Mononuclear cell (primary cell): ENCODE measurements around the gene SLC25A48. TPM values are rescaled to one million over a fixed set of nuclear protein-coding genes. Genes with fewer than 3 reads are reported as not detected.

ENCODE experiments used
- H3K27me3 ChIP-seq: 2 replicates; pipeline ENCODE4 v1.6.0; 2011; ENCODE audit warnings: low read length, control low read depth; ENCODE audit not compliant: insufficient read depth
- H3K4me1 ChIP-seq: 2 replicates; pipeline ENCODE4 v1.5.1; 2011; ENCODE audit warnings: mild to moderate bottlenecking, low read length, control low read depth; ENCODE audit not compliant: insufficient read depth
- H3K4me3 ChIP-seq: 2 replicates; pipeline ENCODE4 v1.5.1; 2011; ENCODE audit warnings: mild to moderate bottlenecking, low read length, moderate library complexity
- H3K9me3 ChIP-seq: 2 replicates; pipeline ENCODE4 v1.5.1; 2011; ENCODE audit warnings: low read depth, mild to moderate bottlenecking, control low read depth, low read length
- total RNA-seq: library from RNA; depleted of rRNA; stranded (reverse); fragments of >200 nt; gene quantifications from one replicate; pipeline ENCODE4 v1.2.3, GENCODE V29; 2012

The SLC25A48 gene
- total RNA-seq, 1 donor = not detected

DNA sequence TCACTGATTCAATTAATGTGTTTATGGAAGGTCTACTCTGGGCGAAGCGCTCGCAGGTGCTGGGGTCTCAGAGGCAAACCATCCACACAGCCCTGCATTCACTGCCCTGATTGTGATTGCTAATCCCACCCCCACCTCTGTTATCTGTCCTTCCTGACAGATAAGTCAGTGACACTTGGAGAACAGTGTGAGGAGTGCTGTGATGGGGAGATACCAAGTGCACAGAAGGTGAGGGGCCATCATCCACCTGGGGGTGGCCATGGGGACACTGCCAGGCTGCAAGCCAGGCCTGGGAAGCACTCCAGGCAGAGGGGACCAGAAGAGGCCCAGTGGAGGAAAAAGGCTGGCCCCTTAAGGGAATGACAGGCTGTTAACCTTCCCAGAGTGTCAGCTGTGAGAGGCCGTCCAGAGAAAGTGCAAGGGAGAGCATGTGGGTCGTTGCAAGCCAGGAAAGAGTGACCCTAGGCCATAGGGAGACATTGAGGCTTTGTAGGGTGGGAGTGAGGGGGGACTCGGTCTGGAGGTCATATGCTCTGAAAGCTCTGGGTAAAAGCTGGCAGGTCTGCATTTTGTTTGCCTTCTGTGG, 43.2 kb downstream of the SLC25A48 start:
- Histone ChIP-seq H3K9me3 (no peaks in the 10 kb centered on the region), H3K4me3 (no peak overlapping the region), H3K27me3 (no peaks in the 10 kb centered on the region), H3K4me1 (no peaks in the 10 kb centered on the region)

GRCh38 chr5:135878156-135878620, 43.7 kb downstream of the SLC25A48 start:
- H3K4me3 ChIP-seq = no peak overlapping the region
- no peaks in the 10 kb centered on the region for H3K9me3 ChIP-seq
- H3K4me1 ChIP-seq = no peaks in the 10 kb centered on the region
- no peaks in the 10 kb centered on the region for H3K27me3 ChIP-seq

GRCh38 chr5:135879591-135879990, 45.1 kb downstream of the SLC25A48 start:
- Histone ChIP-seq H3K9me3 (no peaks in the 10 kb centered on the region), H3K4me3 (no peak overlapping the region), H3K27me3 (no peaks in the 10 kb centered on the region), H3K4me1 (no peaks in the 10 kb centered on the region)

DNA sequence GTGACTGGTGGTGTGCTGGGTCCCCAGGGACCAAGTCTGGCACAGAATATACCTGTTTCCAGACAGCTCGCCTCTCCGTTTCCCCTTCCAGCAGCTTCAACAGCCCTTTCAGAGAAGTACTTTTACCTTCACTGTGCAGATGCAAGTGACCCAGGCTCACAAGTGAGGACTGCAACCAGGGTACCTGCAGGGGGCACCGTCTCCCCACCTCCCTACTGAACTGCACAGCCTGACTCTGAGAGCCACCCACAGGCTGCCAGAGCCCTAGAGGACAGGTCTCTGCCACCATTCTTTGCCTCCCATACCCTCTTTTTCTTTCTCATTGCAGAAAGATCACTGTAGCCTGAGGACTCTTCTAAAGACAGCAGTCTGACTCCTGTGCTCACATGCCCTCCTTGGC, 45.8 kb downstream of the SLC25A48 start:
- Histone ChIP-seq H3K9me3 (no peaks in the 10 kb centered on the region), H3K4me3 (no peak overlapping the region), H3K27me3 (no peaks in the 10 kb centered on the region), H3K4me1 (no peaks in the 10 kb centered on the region)

- Histone ChIP-seq H3K4me3 (no peak overlapping the region), H3K27me3 (no peaks in the 10 kb centered on the region), H3K9me3 (no peaks in the 10 kb centered on the region), H3K4me1 (no peaks in the 10 kb centered on the region)
Measured at GRCh38 chr5:135880801-135881200, 46.3 kb downstream of the SLC25A48 start.

- H3K4me3 ChIP-seq = no peak overlapping the region
- no peaks in the 10 kb centered on the region for H3K9me3 ChIP-seq
- no peaks in the 10 kb centered on the region for H3K27me3 ChIP-seq
- H3K4me1 ChIP-seq = no peaks in the 10 kb centered on the region
Measured at GRCh38 chr5:135881244-135881643, 46.8 kb downstream of the SLC25A48 start.

GRCh38 chr5:135881819-135882218, 47.4 kb downstream of the SLC25A48 start:
- Histone ChIP-seq H3K4me3 (no peak overlapping the region), H3K4me1 (no peaks in the 10 kb centered on the region), H3K27me3 (no peaks in the 10 kb centered on the region), H3K9me3 (no peaks in the 10 kb centered on the region)

- Histone ChIP-seq H3K9me3 (no peaks in the 10 kb centered on the region), H3K27me3 (no peaks in the 10 kb centered on the region), H3K4me1 (peaks cover 4% of the 10 kb centered on the region), H3K4me3 (no peak overlapping the region)
Measured at GRCh38 chr5:135883026-135883425, 48.6 kb downstream of the SLC25A48 start.

GRCh38 chr5:135883441-135883840, 49.0 kb downstream of the SLC25A48 start:
- H3K4me1 ChIP-seq = peaks cover 4% of the 10 kb centered on the region
- H3K9me3 ChIP-seq = no peaks in the 10 kb centered on the region
- H3K27me3 ChIP-seq = no peaks in the 10 kb centered on the region
- H3K4me3 ChIP-seq = no peak overlapping the region

GRCh38 chr5:135885031-135885430, 50.6 kb downstream of the SLC25A48 start:
- H3K4me1 ChIP-seq = peaks cover 4% of the 10 kb centered on the region
- H3K27me3 ChIP-seq = no peaks in the 10 kb centered on the region
- H3K4me3 ChIP-seq = no peak overlapping the region
- H3K9me3 ChIP-seq = no peaks in the 10 kb centered on the region

DNA sequence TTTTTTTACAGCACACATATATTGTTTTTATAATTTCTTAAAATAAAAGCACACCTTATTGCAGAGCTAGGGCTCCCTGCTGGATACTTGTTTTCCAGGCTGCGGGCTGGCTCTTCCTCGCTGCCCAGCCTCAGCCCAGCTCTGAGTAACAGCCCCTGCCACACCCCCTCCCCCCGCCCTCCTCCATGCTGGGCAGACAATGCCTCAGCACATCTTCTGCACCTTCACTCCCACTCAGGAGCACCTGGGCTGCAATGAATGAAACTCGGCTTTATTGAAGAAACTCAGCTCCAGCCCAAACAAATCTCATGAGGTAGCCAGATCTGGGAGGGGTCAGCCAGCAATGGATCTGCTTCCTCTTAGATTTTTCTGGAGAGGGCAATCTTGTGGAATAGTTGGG, 51.7 kb downstream of the SLC25A48 start:
- H3K27me3 ChIP-seq = no peaks in the 10 kb centered on the region
- peaks cover 4% of the 10 kb centered on the region for H3K4me1 ChIP-seq
- no peaks in the 10 kb centered on the region for H3K9me3 ChIP-seq
- no peak overlapping the region for H3K4me3 ChIP-seq

DNA sequence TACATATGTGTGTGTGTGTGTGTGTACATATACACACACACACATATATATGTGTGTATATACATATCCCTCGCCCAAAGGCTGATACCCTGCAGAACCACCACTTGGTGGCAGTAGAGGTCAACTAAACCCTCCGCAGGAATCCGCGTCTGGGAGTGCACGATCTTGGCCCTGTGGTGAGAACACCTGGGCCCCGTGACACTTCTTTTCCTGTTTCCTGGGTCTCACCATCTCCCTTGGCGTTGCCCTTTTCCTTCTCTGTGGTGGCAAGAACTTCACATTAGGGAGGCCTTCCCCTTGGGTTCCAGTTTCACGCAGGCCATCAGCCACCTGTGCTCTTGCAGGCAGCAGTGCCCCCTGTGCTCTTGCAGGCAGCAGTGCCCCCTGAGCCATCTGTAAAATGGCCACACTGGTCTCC, 53.0 kb downstream of the SLC25A48 start:
- Histone ChIP-seq H3K4me1 (peaks cover 4% of the 10 kb centered on the region), H3K9me3 (no peaks in the 10 kb centered on the region), H3K27me3 (no peaks in the 10 kb centered on the region), H3K4me3 (no peak overlapping the region)

GRCh38 chr5:135887881-135888614, 53.6 kb downstream of the SLC25A48 start:
- peaks cover 2% of the 10 kb centered on the region for H3K27me3 ChIP-seq
- H3K4me1 ChIP-seq = peaks cover 4% of the 10 kb centered on the region
- no peak overlapping the region for H3K4me3 ChIP-seq
- H3K9me3 ChIP-seq = no peaks in the 10 kb centered on the region

- peaks cover 8% of the 10 kb centered on the region for H3K27me3 ChIP-seq
- peaks cover 4% of the 10 kb centered on the region for H3K4me1 ChIP-seq
- no peak overlapping the region for H3K4me3 ChIP-seq
- H3K9me3 ChIP-seq = no peaks in the 10 kb centered on the region
Measured at GRCh38 chr5:135890296-135890695, 55.8 kb downstream of the SLC25A48 start.

DNA sequence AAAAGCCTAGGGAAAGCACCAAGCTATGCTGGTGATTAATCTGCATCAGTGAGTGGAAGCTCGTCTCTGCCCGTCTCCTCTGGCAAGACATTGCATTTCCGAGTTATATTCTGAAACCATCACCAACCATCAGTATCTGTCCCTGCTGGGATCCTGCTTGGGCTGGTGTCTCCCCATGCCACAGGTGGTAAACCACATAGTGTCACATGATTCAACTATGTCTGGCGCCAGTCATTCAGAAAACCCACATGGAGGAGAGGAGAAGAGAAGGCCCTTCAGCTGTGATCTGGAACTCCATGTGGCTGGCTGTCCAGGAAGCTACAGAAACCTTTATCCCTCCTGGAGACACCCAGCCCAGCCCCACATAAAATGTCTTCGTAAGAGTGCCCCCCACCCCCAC, 56.4 kb downstream of the SLC25A48 start:
- Histone ChIP-seq H3K27me3 (peaks cover 8% of the 10 kb centered on the region), H3K9me3 (no peaks in the 10 kb centered on the region), H3K4me1 (peaks cover 4% of the 10 kb centered on the region), H3K4me3 (no peak overlapping the region)

GRCh38 chr5:135891268-135891667, 56.8 kb downstream of the SLC25A48 start:
- no peak overlapping the region for H3K4me3 ChIP-seq
- H3K4me1 ChIP-seq = peaks cover 4% of the 10 kb centered on the region

More at GRCh38 chr5:135891268-135891667, 56.8 kb downstream of the SLC25A48 start:
- Histone ChIP-seq H3K27me3 (peaks cover 8% of the 10 kb centered on the region), H3K9me3 (no peaks in the 10 kb centered on the region)
